HL-60 (cell line): ENCODE results near the gene TXNDC12.

ENCODE experiments used
- CTCF ChIP-seq: IDR thresholded peaks from one replicate; pipeline ENCODE4 v1.5.1; 2011; ENCODE audit warnings: low read length, control low read depth, inconsistent platforms; ENCODE audit not compliant: insufficient read depth
- POLR2AphosphoS5 ChIP-seq: IDR thresholded peaks from 2 replicates; pipeline ENCODE4 v1.6.1; 2012; ENCODE audit warnings: low read depth
- REST ChIP-seq: IDR thresholded peaks from 2 replicates; pipeline ENCODE4 v1.6.1; 2012; ENCODE audit warnings: low read depth; ENCODE audit not compliant: insufficient replicate concordance
- SPI1 ChIP-seq: IDR thresholded peaks from 2 replicates; pipeline ENCODE4 v1.6.1; 2012; ENCODE audit warnings: low read depth, mild to moderate bottlenecking, borderline replicate concordance

- no peak for TF ChIP-seq POLR2AphosphoS5
- no peak for TF ChIP-seq CTCF
- TF ChIP-seq REST, result no peak
- TF ChIP-seq SPI1, result no peak
Measured at GRCh38 chr1:52056937-52057231, 1.9 kb upstream of the TXNDC12 start.
